ENCODE data around the gene TMEM198. TPM values are rescaled to one million over a fixed set of nuclear protein-coding genes. Genes with fewer than 3 reads are reported as not detected.

The TMEM198 gene
- total RNA-seq, 8 experiments from 2014 or later, result 4.8 to 26.5 (median 11.1) TPM

GRCh38 chr2:219597552-219598307 is 53.9 kb downstream of the TMEM198 start, which contains the start of gene STK11IP:
Gene STK11IP, plus strand, starts transcription at chr2:219597857. Its CDS starts 263 bp downstream, at chr2:219598120.
- in situ Hi-C loops (cut with MboI; ENCODE audit: low pct_unique_long_range_greater_than_20kb in 2 of 9, low sequenced_read_pairs in 9 of 9, unreplicated experiment in 9 of 9), result no loop called here
- Histone ChIP-seq H3K4me1 (replicated peaks in 1 of 2) (peaks cover 10 to 22% of the 10 kb centered on the region in 2 donors), H3K27ac (peak within 1 kb of the TSS; percentile 85 to 95), H3K4me3 (peak within 1 kb of the TSS; percentile 53 to 89 (median 70))
- ATAC-seq (replicated peaks in 6 of 8), result peak; percentile 91 to 96 (median 94)
- WGBS, 10 experiments, result 0 to 8% (median 0%) methylated on average over 3 to 24 of the region's 57 CpGs; no CpG with 5 or more reads in 1 of the 10 experiments

DNA sequence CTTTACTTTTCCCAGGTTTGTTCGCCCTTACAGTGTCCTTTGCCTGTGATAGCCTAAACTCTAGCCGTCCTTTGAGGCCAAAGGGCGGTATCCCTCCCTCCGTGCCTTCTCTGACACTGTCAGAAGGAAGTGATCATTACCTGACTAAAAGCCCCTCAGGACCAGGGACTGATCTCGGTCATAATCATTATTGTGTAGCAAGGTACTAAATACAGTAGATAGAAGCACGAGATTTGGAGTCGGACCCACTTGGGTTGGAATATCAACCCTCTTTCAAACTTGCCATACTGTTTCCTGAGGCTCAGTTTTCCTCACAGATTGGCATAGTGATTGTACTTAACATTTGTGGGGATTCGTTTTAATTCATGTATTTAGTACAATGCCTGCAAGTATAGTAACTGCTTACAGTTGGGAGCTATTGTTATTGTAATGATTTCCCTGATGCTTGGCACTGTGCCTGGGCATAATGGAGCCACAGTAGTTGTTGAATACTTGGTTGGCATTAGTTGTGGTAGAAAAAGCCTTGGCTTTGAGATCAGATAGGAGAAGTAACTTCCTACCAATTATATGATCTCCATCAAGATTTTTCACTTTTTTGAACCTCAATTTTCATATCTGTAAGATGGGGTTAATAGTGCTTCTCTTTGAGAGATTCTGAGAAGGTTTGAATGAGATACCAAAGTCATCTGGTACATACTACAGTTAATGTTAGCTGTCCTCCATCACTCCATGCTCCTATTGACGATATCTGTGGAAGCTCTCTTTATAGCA is 54.7 kb downstream of the TMEM198 start:
- Histone ChIP-seq H3K4me1 (replicated peaks in 1 of 2) (peaks cover 10 to 22% of the 10 kb centered on the region in 2 donors), H3K27ac (peak overlapping the region in 1 of 2 donors; percentile 13), H3K4me3 (peak overlapping the region; percentile 53 to 89 (median 70))
- 0 to 100% (median 28%) methylated on average over 1 to 7 of the region's 9 CpGs; no CpG with 5 or more reads in 2 of the 10 experiments for WGBS, 10 experiments
- ATAC-seq (replicated peaks in 6 of 8), result no peak
- in situ Hi-C loops (cut with MboI; ENCODE audit: low pct_unique_long_range_greater_than_20kb in 2 of 9, low sequenced_read_pairs in 9 of 9, unreplicated experiment in 9 of 9), result no loop called here

Other genes starting within 250 kb of the TMEM198 start
- 100 to 1,000 TPM in 1 of 8 experiments, 10 to 100 TPM in 4, 1 to 10 TPM in 1, under 1 TPM in 2; 0.92 to 159 (median 15.3) TPM for gene PTPRN, start 234.6 kb upstream of the TMEM198 start, total RNA-seq
- 1 to 10 TPM in 1 of 8 experiments, not detected in 7; 1.1 TPM for gene RESP18, start 211.3 kb upstream of the TMEM198 start, total RNA-seq
- 10 to 100 TPM; 12.7 to 63.4 (median 27.9) TPM for gene DNPEP, start 156.1 kb upstream of the TMEM198 start, total RNA-seq
- 1 to 10 TPM in 1 of 8 experiments, under 1 TPM in 5, not detected in 2; 0.33 to 1.0 (median 0.76) TPM for gene DES, start 125.7 kb upstream of the TMEM198 start, total RNA-seq
- gene SPEG, start 109.2 kb upstream of the TMEM198 start, total RNA-seq, result 10 to 100 TPM in 7 of 8 experiments, 1 to 10 TPM in 1; 5.5 to 47.6 (median 26.1) TPM
- 10 to 100 TPM; 11.9 to 59.7 (median 27.0) TPM for gene GMPPA, start 45.1 kb upstream of the TMEM198 start, total RNA-seq
- gene ASIC4, start 29.5 kb upstream of the TMEM198 start, total RNA-seq, result 10 to 100 TPM in 4 of 8 experiments, 1 to 10 TPM in 2, under 1 TPM in 2; 0.31 to 83.2 (median 19.4) TPM
- 100 to 1,000 TPM in 2 of 8 experiments, 10 to 100 TPM in 6; 20.9 to 164 (median 56.8) TPM for gene CHPF, start 219 bp upstream of the TMEM198 start, total RNA-seq
- 100 to 1,000 TPM in 1 of 8 experiments, 10 to 100 TPM in 7; 26.0 to 106 (median 51.8) TPM for gene OBSL1, start 27.5 kb downstream of the TMEM198 start, total RNA-seq
- gene INHA, start 28.3 kb downstream of the TMEM198 start, total RNA-seq, result 1 to 10 TPM in 6 of 8 experiments, under 1 TPM in 2; 0.28 to 2.3 (median 1.3) TPM
- gene STK11IP, start 53.8 kb downstream of the TMEM198 start, total RNA-seq, result 10 to 100 TPM in 6 of 8 experiments, 1 to 10 TPM in 2; 7.2 to 28.2 (median 15.4) TPM
- gene SLC4A3, start 83.6 kb downstream of the TMEM198 start, total RNA-seq, result 10 to 100 TPM in 1 of 8 experiments, 1 to 10 TPM in 6, under 1 TPM in 1; 0.05 to 17.7 (median 5.8) TPM

Measured in motor neuron (in vitro differentiated cells).